K562 (cell line): Measurements from ENCODE around the gene PRKG1. TPM values are rescaled to one million over a fixed set of nuclear protein-coding genes. Genes with fewer than 3 reads are reported as not detected.

Experiments
- ATAC-seq: fragments of 200-7000 bp; cut with Tn5 transposase; 3 replicates; pipeline ENCODE4 v1.9.1; 2020; ENCODE audit warnings: moderate library complexity
- BruUV-seq: library from RNA; stranded (reverse); fragments of 400-500 nt; replicated peaks from 2 replicates; lab custom pipeline; 2021; lab: Mats Ljungman, UMichigan
- CTCF ChIA-PET: fragments of 300-600 bp; formaldehyde crosslinking; extraction: SDS; loops from one replicate; lab custom pipeline; 2021; ENCODE audit warnings: low intra/inter-chr PET ratio; lab: Yijun Ruan, JAX
- POLR2A ChIA-PET: fragments of 300-600, 350-650 bp; sonication (Branson Sonifier 250); formaldehyde crosslinking; extraction: SDS; loops from one replicate; lab custom pipeline; 2021; ENCODE audit warnings: antibody characterized with exemption, inconsistent platforms; lab: Yijun Ruan, JAX
- DNase-seq, 4 experiments: peaks; one replicate each; pipeline versions ENCODE4 v3.0.0 to v3.0.0-alpha.2; 2011 to 2018; ENCODE audit warnings: low spot score in 3 of 4, mixed read lengths in 3 of 4; ENCODE audit errors: extremely low read depth in 1 of 4
- FAIRE-seq: peaks from 2 replicates; lab custom pipeline; 2011; peaks lifted over from hg19 to GRCh38; lab: Jason Lieb, UNC
- H2AFZ ChIP-seq: 2 replicates; pipeline ENCODE4 v1.6.0; 2011; ENCODE audit warnings: low read depth, low read length, control low read depth, inconsistent platforms
- H3K27ac ChIP-seq: fragments of 200-600 bp; 3 replicates; pipeline ENCODE4 v1.8.0; 2011; ENCODE audit warnings: low read depth, mild to moderate bottlenecking, control low read depth, inconsistent platforms, low read length, moderate library complexity, mixed read lengths; ENCODE audit errors: extremely low read depth
- H3K27me3 ChIP-seq, 2 experiments: fragments of 300-600 bp in 1 of 2; 2 replicates in 1 of 2; 3 replicates in 1 of 2; pipeline versions ENCODE4 v1.6.0 to v1.8.0; 2011; ENCODE audit warnings: inconsistent platforms in 2 of 2, low read length in 2 of 2, mild to moderate bottlenecking in 1 of 2, mixed read lengths in 1 of 2, moderate library complexity in 1 of 2; ENCODE audit not compliant: control insufficient read depth in 2 of 2, insufficient read depth in 2 of 2
- H3K36me3 ChIP-seq: fragments of 300-600 bp; 3 replicates; pipeline ENCODE4 v1.8.0; 2011; ENCODE audit warnings: mild to moderate bottlenecking, low read length, inconsistent platforms; ENCODE audit not compliant: control insufficient read depth, insufficient read depth
- H3K4me1 ChIP-seq, 2 experiments: fragments of 200-600 bp in 1 of 2; replicated peaks in 1 of 2; 2 replicates in 1 of 2; 3 replicates in 1 of 2; pipeline versions ENCODE4 v1.5.1 to v1.8.0; 2011; ENCODE audit warnings: inconsistent platforms in 2 of 2, low read length in 2 of 2, mild to moderate bottlenecking in 1 of 2, mixed read lengths in 1 of 2, moderate library complexity in 1 of 2; ENCODE audit not compliant: control insufficient read depth in 2 of 2, insufficient read depth in 2 of 2
- H3K4me2 ChIP-seq: 2 replicates; pipeline ENCODE4 v1.6.1; 2011; ENCODE audit warnings: low read length, control low read depth, inconsistent platforms, mixed read lengths; ENCODE audit not compliant: insufficient read depth
- H3K4me3 ChIP-seq: fragments of 200-600 bp; sonication (generic), shearing (Covaris generic); 2 replicates; pipeline ENCODE4 v1.5.1; 2016; ENCODE audit warnings: control low read depth, inconsistent platforms
- H3K79me2 ChIP-seq: fragments of 200-600 bp; 3 replicates; pipeline ENCODE4 v1.8.0; 2011; ENCODE audit warnings: low read length, inconsistent platforms; ENCODE audit not compliant: control insufficient read depth, insufficient read depth
- H3K9ac ChIP-seq, 2 experiments: 2 replicates each; pipeline versions ENCODE4 v1.6.0 to v1.6.1; 2011; ENCODE audit warnings: low read depth in 2 of 2, low read length in 2 of 2, control low read depth in 1 of 2, inconsistent platforms in 1 of 2, mild to moderate bottlenecking in 1 of 2, mixed read lengths in 1 of 2; ENCODE audit not compliant: insufficient read depth in 1 of 2
- H3K9me1 ChIP-seq: one replicate; pipeline ENCODE4 v1.6.0; 2011; ENCODE audit warnings: inconsistent platforms, mild to moderate bottlenecking, low read length, moderate library complexity; ENCODE audit not compliant: control insufficient read depth, insufficient read depth
- H3K9me3 ChIP-seq: replicated peaks from 2 replicates; pipeline ENCODE4 v1.5.1; 2011; ENCODE audit warnings: low read depth, low read length, inconsistent platforms; ENCODE audit not compliant: control insufficient read depth, insufficient read depth
- H4K20me1 ChIP-seq: replicated peaks from 2 replicates; pipeline ENCODE4 v1.6.1; 2011; ENCODE audit warnings: low read length, inconsistent platforms, mixed read lengths; ENCODE audit not compliant: control insufficient read depth, insufficient read depth
- ILF3 ChIP-seq: fragments of 450-650 bp; IDR thresholded peaks from 2 replicates; pipeline ENCODE4 v1.6.1; 2018; ENCODE audit warnings: antibody characterized with exemption, mild to moderate bottlenecking, moderate library complexity, borderline replicate concordance
- KLF16 ChIP-seq: IDR thresholded peaks from 2 replicates; pipeline ENCODE4 v1.6.1; 2016; ENCODE audit warnings: antibody characterized with exemption
- MYBL2 ChIP-seq, 2 experiments: fragments of 450-650 bp in 1 of 2; sonication (generic) in 1 of 2; formaldehyde crosslinking in 1 of 2; IDR thresholded peaks; 2 replicates each; pipeline versions ENCODE4 v1.6.1 to v1.8.1; 2017 to 2022; ENCODE audit warnings: borderline replicate concordance in 1 of 2, inconsistent platforms in 1 of 2, low read depth in 1 of 2, mild to moderate bottlenecking in 1 of 2, missing genetic modification reagents in 1 of 2, moderate library complexity in 1 of 2
- PHTF2 ChIP-seq: fragments of 250-450 bp; sonication (Bioruptor Pico); IDR thresholded peaks from 2 replicates; pipeline ENCODE4 v1.5.0; 2021; ENCODE audit warnings: mild to moderate bottlenecking
- ZKSCAN1 ChIP-seq: fragments of 150-350 bp; IDR thresholded peaks from 2 replicates; pipeline ENCODE4 v1.6.1; 2016; ENCODE audit warnings: low read depth, low read length
- WGBS: fragments of 100-300 bp; shearing (Covaris generic); methylation state at CpG from one replicate; pipeline ENCODE4 v1.1.6; 2016; ENCODE audit warnings: low coverage, mixed read lengths; ENCODE audit not compliant: insufficient coverage; ENCODE audit errors: missing lambda C conversion rate; 5-methylcytosine and 5-hydroxymethylcytosine counted together
- in situ Hi-C: fragments of 300-500 bp; cut with MboI; formaldehyde crosslinking; loops from 4 replicates; pipeline ENCODE4 v1.15.0; 2018; ENCODE audit warnings: inconsistent platforms, mixed read lengths
- intact Hi-C: fragments of 100-400 bp; cut with micrococcal nuclease; formaldehyde crosslinking; loops from 2 replicates; pipeline ENCODE4 v1.14.2; 2022
- polyA plus RNA-seq, 8 experiments: library from polyadenylated mRNA; depleted of rRNA in 4 of 8; stranded (reverse) in 5 of 8; unstranded in 3 of 8; fragments of >200 nt; fragmentation: Nextera tagmentation in 2 of 8; fragmentation: Illumina TruSeq in 1 of 8; extraction: Ambion mirVana in 2 of 8; extraction: Trizol in 1 of 8; gene quantifications; 2 replicates each; pipeline versions ENCODE4 v1.2.1 to v1.2.3, GENCODE V29; 2011 to 2014; ENCODE audit warnings: inconsistent platforms in 1 of 8, missing spikeins in 1 of 8
- total RNA-seq, 7 experiments: library from RNA; depleted of rRNA in 6 of 7; stranded (reverse); fragments of >200 nt in 6 of 7; fragmentation: Illumina TruSeq in 2 of 7; extraction: Trizol in 2 of 7; gene quantifications; 2 replicates each; pipeline versions ENCODE4 v1.2.1 to v1.2.3, GENCODE V29; 2011 to 2021; ENCODE audit warnings: low replicate concordance in 1 of 7
- TF ChIP-seq, protein P1 (sequence below): fragments of 450-650 bp; formaldehyde crosslinking; IDR thresholded peaks from 2 replicates; pipeline ENCODE4 v1.4.0; 2020; ENCODE audit warnings: mild to moderate bottlenecking, moderate library complexity
- TF ChIP-seq, protein P2 (sequence below), 2 experiments: fragments of 450-650 bp in 1 of 2; sonication (generic) in 1 of 2; formaldehyde crosslinking; conservative IDR thresholded peaks; 2 replicates each; pipeline versions ENCODE4 v1.4.0 to v1.8.1; 2020 to 2022; ENCODE audit warnings: mild to moderate bottlenecking in 1 of 2, missing genetic modification reagents in 1 of 2

PRKG1 gene
- total and polyA plus RNA-seq, 9 of the 15 experiments (the other 6 are each of a cell fraction or from before 2014, with no cell fraction given), result 0.22 TPM; not detected in 8

DNA sequence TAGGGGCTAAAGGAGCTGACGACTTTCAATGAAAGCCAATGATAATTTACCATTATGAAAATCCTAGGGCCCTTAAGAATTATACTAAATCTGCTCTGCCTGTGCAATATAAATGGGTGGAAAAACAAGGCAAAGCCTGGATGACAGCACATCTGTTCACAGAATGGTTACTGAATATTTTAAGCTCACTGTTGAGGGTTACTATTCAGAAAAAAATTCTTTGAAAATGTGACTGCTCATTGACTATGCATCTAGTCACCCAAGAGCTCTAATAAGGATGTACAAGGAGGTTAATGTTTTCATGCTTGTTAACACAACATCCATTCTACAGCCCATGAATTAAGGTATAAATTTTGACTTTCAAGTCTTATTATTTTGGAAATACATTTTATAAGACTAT lies 1248.6 kb downstream of the PRKG1 start:
- H3K27ac ChIP-seq, result no peak overlapping the region
- TF ChIP-seq, protein P1, sequence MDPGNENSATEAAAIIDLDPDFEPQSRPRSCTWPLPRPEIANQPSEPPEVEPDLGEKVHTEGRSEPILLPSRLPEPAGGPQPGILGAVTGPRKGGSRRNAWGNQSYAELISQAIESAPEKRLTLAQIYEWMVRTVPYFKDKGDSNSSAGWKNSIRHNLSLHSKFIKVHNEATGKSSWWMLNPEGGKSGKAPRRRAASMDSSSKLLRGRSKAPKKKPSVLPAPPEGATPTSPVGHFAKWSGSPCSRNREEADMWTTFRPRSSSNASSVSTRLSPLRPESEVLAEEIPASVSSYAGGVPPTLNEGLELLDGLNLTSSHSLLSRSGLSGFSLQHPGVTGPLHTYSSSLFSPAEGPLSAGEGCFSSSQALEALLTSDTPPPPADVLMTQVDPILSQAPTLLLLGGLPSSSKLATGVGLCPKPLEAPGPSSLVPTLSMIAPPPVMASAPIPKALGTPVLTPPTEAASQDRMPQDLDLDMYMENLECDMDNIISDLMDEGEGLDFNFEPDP, result no peak
- TF ChIP-seq MYBL2 (IDR thresholded peaks at IDR 0.05; ENCODE audit: low read depth), result no peak
- no peak for TF ChIP-seq MYBL2 (CRISPR knock-in tag; IDR thresholded peaks at IDR 0.05; ENCODE audit: borderline replicate concordance)
- TF ChIP-seq, protein P2, sequence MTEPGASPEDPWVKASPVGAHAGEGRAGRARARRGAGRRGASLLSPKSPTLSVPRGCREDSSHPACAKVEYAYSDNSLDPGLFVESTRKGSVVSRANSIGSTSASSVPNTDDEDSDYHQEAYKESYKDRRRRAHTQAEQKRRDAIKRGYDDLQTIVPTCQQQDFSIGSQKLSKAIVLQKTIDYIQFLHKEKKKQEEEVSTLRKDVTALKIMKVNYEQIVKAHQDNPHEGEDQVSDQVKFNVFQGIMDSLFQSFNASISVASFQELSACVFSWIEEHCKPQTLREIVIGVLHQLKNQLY (CRISPR knock-in tag; conservative IDR thresholded peaks at IDR 0.05), result no peak
- no peak for TF ChIP-seq ILF3
- no peak for TF ChIP-seq PHTF2 (CRISPR knock-in tag)
- no peak for TF ChIP-seq KLF16
- TF ChIP-seq ZKSCAN1, result no peak
- H3K9me1 ChIP-seq, result no peaks in the 10 kb centered on the region
- ATAC-seq, result no peak
- FAIRE-seq, result no peak
- no peaks in the 10 kb centered on the region for H4K20me1 ChIP-seq
- 0% methylated on average over 1 of the region's 1 CpG for WGBS
- in situ Hi-C loops (no loop called here), intact Hi-C loops (no loop called here)
- no peak overlapping the region for H3K4me3 ChIP-seq
- H3K4me1 ChIP-seq, result no peaks in the 10 kb centered on the region
- ChIA-PET CTCF (no interaction called here), POLR2A (interaction anchor here (0.6 kb wide), 1 partner anchor 25 kb away, joined by 3 read pairs; no protein-coding TSS in a partner anchor)
- no peaks in the 10 kb centered on the region for H3K36me3 ChIP-seq
- no peaks in the 10 kb centered on the region for H3K9me3 ChIP-seq
- no peaks in the 10 kb centered on the region for H3K79me2 ChIP-seq
- no peak overlapping the region for H3K4me2 ChIP-seq
- BruUV-seq, result no TSS peak
- no peak overlapping the region for H3K9ac ChIP-seq
- H2AFZ ChIP-seq, result no peak overlapping the region
- DNase-seq, result no peak
- H3K27me3 ChIP-seq, result no peaks in the 10 kb centered on the region
